ENCODE results near the gene NRP1. TPM values are rescaled to one million over a fixed set of nuclear protein-coding genes. Genes with fewer than 3 reads are reported as not detected.
A peak's percentile ranks its signal among the peaks of the same experiment; 100 is the strongest.

NRP1 gene
- total RNA-seq, 1 experiment from 2014 or later: 31.7 TPM

DNA sequence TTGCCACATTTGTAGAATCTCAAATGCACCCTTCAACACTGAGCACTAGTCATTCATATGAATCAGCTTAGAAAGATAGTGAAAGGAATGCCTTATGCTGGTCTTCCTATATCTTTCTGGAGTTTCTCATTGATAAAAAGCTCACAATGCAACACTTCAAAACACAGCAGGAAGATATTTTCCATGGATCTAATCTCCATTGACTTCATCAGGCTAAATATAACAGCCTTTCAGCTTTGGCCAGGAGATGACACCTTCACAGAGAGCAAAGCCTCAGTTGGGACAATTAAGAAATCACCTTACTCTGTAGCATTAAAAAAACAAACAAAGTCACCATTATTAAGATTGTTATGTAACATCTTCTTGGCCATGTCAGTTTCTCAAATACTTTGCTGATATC, 6.7 kb downstream of the NRP1 start:
- intact Hi-C loops (cut with micrococcal nuclease; ENCODE audit: unreplicated experiment): no loop called here
- Histone ChIP-seq H3K4me1 (ENCODE audit: insufficient read depth, low read length, poor library complexity, severe bottlenecking) (peaks cover 57% of the 10 kb centered on the region), H3K36me3 (ENCODE audit: insufficient read depth, low read length, poor library complexity, severe bottlenecking) (no peaks in the 10 kb centered on the region)

DNA sequence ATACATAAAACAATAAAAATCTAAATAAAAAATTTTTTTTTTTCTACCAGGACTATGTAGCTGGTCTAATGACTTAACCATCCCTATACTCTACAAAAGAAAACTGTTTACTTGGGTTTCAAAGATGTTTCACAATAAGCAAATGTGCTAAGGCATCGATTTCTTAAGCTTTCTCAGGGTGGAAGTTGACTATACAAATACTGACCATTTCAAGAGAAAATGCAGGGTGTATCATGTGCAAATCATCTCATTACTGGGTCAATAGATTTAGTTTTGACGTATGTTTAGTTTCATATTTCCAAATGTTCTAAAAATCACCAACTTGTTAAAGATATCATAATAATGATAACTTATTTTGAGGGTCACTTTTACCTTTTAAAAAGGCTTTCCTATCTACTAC, 7.5 kb downstream of the NRP1 start:
- Histone ChIP-seq H3K9me3 (ENCODE audit: low read depth, low read length, poor library complexity, severe bottlenecking) (no peaks in the 10 kb centered on the region), H3K36me3 (ENCODE audit: insufficient read depth, low read length, poor library complexity, severe bottlenecking) (no peaks in the 10 kb centered on the region), H3K27ac (ENCODE audit: low read depth, low read length, poor library complexity, severe bottlenecking) (no peak overlapping the region), H3K4me1 (ENCODE audit: insufficient read depth, low read length, poor library complexity, severe bottlenecking) (peaks cover 52% of the 10 kb centered on the region), H3K4me3 (ENCODE audit: low read depth, low read length, poor library complexity, severe bottlenecking) (no peak overlapping the region), H3K27me3 (replicated peaks; ENCODE audit: insufficient read depth, low read depth, low read length, poor library complexity) (no peaks in the 10 kb centered on the region)
- DNase-seq (ENCODE audit: low spot score): no peak
- POLR2A ChIA-PET (ENCODE audit: low non-redundant PET): no interaction called here
- CTCF ChIA-PET: interaction anchor here (1.2 kb wide), 1 partner anchor 133 kb away, joined by 5 read pairs; no protein-coding TSS in a partner anchor
- no TSS peak for BruUV-seq (replicated peaks)
- intact Hi-C loops (cut with micrococcal nuclease; ENCODE audit: unreplicated experiment): loop anchor here (1.0 kb wide), 1 partner anchor 54 kb away; no protein-coding TSS in a partner anchor
- no peak for TF ChIP-seq EZH2 (IDR thresholded peaks at IDR 0.05; ENCODE audit: borderline replicate concordance, low read depth, low read length, poor library complexity, severe bottlenecking)
- TF ChIP-seq, protein P1, sequence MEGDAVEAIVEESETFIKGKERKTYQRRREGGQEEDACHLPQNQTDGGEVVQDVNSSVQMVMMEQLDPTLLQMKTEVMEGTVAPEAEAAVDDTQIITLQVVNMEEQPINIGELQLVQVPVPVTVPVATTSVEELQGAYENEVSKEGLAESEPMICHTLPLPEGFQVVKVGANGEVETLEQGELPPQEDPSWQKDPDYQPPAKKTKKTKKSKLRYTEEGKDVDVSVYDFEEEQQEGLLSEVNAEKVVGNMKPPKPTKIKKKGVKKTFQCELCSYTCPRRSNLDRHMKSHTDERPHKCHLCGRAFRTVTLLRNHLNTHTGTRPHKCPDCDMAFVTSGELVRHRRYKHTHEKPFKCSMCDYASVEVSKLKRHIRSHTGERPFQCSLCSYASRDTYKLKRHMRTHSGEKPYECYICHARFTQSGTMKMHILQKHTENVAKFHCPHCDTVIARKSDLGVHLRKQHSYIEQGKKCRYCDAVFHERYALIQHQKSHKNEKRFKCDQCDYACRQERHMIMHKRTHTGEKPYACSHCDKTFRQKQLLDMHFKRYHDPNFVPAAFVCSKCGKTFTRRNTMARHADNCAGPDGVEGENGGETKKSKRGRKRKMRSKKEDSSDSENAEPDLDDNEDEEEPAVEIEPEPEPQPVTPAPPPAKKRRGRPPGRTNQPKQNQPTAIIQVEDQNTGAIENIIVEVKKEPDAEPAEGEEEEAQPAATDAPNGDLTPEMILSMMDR (conservative IDR thresholded peaks at IDR 0.05; ENCODE audit: low read depth, low read length): no peak

More for the DNA sequence above, 6.7 kb downstream of the NRP1 start:
- peak; percentile 61 for DNase-seq (ENCODE audit: low spot score)
- TF ChIP-seq EZH2 (IDR thresholded peaks at IDR 0.05; ENCODE audit: borderline replicate concordance, low read depth, low read length, poor library complexity, severe bottlenecking): no peak
- TF ChIP-seq, protein P1 (conservative IDR thresholded peaks at IDR 0.05; ENCODE audit: low read depth, low read length): peak; percentile 51; the same call in 1 of the 2 replicates
- ChIA-PET POLR2A (ENCODE audit: low non-redundant PET) (no interaction called here), CTCF (interaction anchor here (0.6 to 1.2 kb wide), 3 partner anchors 134 to 1360 kb away, joined by 3 to 16 read pairs (median 5); no protein-coding TSS in a partner anchor)
- H3K9me3 ChIP-seq (ENCODE audit: low read depth, low read length, poor library complexity, severe bottlenecking): no peaks in the 10 kb centered on the region
- H3K27me3 ChIP-seq (replicated peaks; ENCODE audit: insufficient read depth, low read depth, low read length, poor library complexity): no peaks in the 10 kb centered on the region
- no peak overlapping the region for H3K4me3 ChIP-seq (ENCODE audit: low read depth, low read length, poor library complexity, severe bottlenecking)
- no TSS peak for BruUV-seq (replicated peaks)
- H3K27ac ChIP-seq (ENCODE audit: low read depth, low read length, poor library complexity, severe bottlenecking): no peak overlapping the region

DNA sequence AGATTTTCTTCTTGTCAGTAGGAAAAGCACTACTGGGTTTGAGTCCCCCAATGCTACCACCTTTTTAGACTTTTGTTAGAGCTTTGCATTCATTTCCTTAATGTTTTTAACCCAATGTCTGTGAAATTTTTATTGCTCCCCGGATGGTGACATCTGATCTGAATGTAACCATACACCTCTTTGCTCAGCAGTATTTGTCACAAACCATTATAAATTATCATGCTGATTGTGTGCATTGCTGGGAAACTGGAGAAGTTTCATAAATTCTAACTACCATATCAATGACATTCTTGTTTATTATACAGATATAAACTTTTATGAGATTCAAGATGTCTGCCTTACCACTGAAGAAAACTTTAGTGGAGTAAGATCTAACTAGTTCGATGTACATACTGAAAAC, 8.5 kb downstream of the NRP1 start:
- ChIA-PET POLR2A (ENCODE audit: low non-redundant PET) (interaction anchor here (0.6 kb wide), 1 partner anchor 20 kb away, joined by 3 read pairs; no protein-coding TSS in a partner anchor), CTCF (no interaction called here)
- peak; percentile 85 for DNase-seq (ENCODE audit: low spot score)
- no peaks in the 10 kb centered on the region for H3K36me3 ChIP-seq (ENCODE audit: insufficient read depth, low read length, poor library complexity, severe bottlenecking)
- H3K27ac ChIP-seq (ENCODE audit: low read depth, low read length, poor library complexity, severe bottlenecking): no peak overlapping the region
- no peaks in the 10 kb centered on the region for H3K27me3 ChIP-seq (replicated peaks; ENCODE audit: insufficient read depth, low read depth, low read length, poor library complexity)
- BruUV-seq (replicated peaks): no TSS peak
- TF ChIP-seq, protein P1 (conservative IDR thresholded peaks at IDR 0.05; ENCODE audit: low read depth, low read length): no peak
- no peak for TF ChIP-seq EZH2 (IDR thresholded peaks at IDR 0.05; ENCODE audit: borderline replicate concordance, low read depth, low read length, poor library complexity, severe bottlenecking)
- no peak overlapping the region for H3K4me3 ChIP-seq (ENCODE audit: low read depth, low read length, poor library complexity, severe bottlenecking)
- no peaks in the 10 kb centered on the region for H3K9me3 ChIP-seq (ENCODE audit: low read depth, low read length, poor library complexity, severe bottlenecking)
- peaks cover 51% of the 10 kb centered on the region for H3K4me1 ChIP-seq (ENCODE audit: insufficient read depth, low read length, poor library complexity, severe bottlenecking)
- intact Hi-C loops (cut with micrococcal nuclease; ENCODE audit: unreplicated experiment): loop anchor here (1.0 kb wide), 1 partner anchor 53 kb away; no protein-coding TSS in a partner anchor
